GM18508 (cell line): ENCODE data around the gene N4BP3.
A peak's percentile ranks its signal among the peaks of the same experiment; 100 is the strongest.

Experiments
- ATAC-seq: cut with Tn5 transposase; IDR thresholded peaks from one replicate; pipeline ENCODE4 v1.9.1; 2021; ENCODE audit warnings: moderate number of reproducible peaks; ENCODE audit not compliant: insufficient read depth, unreplicated experiment

N4BP3 gene

DNA sequence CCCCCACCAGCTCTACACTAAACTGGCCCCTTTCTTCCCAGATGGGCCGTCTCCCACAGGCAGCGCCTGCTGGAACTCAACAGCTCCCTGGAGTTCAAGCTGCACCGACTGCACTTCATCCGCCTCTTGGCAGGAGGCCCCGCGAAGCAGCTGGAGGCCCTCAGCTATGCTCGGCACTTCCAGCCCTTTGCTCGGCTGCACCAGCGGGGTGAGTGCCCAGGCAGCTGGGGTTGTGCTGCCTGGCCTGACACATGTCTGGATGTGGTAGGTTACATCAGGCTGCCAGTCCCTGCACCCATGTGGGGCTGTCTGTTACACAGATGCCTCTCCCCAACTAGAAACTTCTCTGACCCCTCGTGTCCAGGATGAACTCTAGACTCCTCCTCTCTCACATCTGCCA is 30.6 kb downstream of the N4BP3 start:
- ATAC-seq, result no peak

DNA sequence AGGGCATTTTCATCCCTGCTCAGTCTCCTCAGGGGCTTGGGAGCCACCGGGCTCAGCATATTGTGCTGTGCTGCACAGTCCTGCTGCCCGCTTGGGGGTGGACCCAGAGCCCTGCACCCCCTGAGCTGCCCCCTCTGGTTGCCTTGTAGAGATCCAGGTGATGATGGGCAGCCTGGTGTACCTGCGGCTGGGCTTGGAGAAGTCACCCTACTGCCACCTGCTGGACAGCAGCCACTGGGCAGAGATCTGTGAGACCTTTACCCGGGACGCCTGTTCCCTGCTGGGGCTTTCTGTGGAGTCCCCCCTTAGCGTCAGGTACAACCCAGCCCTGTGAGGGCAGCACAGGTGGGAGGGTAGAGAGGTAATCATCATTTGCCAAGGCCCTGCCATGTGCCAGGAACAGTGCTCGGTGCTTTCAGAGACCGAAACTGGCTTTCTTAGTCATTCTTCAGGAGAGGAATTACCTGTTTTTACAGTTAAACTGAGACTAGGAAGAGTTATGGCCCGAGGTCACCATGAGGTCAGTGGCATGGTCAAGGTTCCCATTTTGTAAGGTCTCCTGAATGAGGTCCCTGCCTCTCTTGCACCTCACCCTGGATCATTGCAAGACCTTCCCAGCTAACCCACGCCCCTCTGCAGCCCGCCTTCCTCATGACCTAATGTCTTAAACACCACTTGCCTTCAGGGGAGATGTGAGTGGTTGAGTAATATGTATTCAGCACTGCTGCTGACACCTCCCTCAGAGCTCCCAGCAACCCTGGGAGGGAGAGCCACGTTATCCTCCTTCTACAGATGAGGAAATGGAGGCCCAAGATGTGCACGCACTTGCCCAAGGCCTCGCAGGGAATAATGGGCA is 32.9 kb downstream of the N4BP3 start:
- ATAC-seq, result no peak

DNA sequence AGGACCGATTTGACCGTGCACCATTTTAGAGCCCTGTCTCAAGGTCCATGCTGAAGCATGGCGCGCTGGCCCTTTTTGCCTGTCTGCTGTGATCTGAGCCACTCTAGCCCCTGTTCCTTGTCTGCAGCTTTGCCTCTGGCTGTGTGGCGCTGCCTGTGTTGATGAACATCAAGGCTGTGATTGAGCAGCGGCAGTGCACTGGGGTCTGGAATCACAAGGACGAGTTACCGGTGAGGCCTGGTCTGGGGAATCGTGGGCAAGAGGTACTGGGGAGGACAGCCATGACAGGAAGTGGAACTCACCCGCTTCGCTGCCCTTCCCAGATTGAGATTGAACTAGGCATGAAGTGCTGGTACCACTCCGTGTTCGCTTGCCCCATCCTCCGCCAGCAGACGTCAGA is 34.1 kb downstream of the N4BP3 start:
- no peak for ATAC-seq

DNA sequence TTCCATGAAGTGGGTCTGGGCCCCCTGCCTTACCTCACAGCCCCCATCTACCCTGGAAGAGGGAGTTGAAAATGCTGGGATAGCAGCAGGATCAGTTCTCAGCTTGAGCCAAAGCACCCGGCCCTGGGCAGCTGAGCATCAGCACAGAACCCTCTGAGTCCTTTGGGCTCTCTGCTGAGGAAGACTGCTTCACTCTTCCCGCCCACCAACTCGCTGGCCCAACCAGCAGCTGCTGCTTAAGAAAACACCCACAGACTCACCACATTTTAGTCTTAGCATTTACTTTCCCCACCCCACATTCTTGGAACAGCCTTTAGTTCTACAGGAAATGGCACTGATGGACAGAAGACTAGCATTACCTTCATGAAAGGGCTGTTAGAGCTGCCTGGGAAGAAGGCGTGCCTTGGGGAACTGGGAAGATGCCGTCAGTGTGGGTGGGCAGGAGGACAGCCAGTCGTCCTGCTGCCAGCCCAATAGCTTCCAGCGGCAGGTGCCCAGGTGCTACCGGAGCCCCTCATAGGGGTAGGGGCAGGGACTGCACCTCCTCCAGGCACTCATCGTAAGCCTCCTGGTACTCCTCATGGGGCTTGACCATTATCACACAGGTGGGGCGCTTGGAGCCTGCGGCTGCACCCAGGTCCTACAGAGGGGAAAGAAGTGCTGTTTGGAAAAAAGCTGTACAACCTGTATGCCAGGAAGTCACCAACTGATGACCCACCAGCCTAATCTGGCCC is 36.0 kb downstream of the N4BP3 start:
- ATAC-seq, result no peak

DNA sequence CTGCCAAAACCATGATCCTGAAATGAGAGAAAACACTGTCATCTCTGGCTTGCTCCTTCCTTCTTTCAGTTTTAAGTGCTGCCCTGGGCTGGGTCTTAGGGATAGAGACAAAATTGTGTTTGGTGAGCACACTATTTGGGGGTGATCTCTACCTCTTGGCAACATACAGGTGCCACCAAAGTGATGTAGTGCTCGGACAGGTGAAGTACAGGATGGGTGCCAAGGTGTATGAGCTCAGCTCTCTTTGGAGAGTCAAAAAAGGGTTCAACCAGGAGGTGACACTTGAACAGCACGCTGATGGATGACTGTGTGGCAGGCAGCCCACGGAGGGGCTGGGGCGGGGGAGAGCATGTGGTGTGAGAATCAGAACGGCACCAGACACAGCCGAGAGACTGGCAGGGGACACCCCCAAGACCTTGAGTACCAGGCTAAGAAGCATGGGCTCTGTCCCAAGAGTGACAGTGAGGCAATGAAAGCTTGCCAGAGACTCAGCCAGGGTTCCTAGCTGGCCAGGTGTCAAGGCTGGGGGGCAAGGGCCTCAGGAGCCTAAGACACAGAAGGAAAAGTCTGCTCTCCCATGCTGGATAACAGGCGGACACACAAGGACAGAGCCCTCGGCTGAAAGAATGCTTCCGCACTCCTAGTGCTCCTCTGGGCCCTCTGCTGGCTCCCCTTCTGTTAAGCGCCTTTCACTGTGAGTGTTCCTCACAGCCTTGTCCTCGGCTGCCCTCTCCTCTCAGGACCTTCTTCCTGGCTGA is 37.8 kb downstream of the N4BP3 start:
- no peak for ATAC-seq

DNA sequence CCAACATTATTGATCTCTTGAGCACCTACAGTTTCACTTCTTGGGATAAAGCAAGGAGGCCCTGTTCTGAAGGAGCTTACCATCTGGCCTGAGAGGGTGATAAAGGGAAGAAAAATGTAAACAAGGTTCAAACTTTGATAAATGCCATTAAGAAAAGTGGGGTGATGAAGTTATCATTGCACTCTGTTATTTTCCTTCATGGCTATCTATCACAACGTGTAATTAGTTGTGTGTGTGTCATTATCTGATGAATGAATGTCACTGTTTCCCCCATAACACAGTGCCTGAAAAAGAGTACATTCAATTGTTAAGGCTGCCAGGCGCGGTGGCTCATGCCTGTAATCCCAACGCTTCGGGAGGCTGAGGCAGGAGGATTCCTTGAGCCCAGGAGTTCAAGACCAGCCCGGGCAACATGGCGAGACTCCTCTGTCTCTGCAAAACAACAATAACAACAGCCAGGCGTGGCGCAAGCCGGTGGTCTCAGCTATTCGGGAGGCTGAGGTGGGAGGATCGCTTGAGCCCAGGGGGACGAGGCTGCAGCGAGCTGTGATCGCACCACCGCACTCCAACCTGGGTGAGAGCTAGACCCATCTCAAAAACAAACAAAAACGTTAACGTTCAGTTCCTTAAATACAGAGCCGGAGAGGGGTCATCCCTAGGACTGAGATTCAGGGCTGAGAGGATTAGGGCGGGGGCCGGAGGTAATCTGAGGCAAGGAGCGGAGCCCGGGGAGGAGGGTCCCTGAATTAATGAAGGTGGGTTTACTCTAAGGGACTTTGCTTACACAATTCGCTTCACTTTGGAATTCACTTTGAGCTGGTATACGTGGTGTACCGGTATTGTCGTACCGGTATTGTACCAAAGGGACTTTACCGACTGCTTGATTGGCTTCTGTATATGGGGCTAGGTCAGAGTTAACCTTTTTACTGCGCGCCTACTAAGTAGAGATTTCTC is 39.4 kb downstream of the N4BP3 start:
- no peak for ATAC-seq

DNA sequence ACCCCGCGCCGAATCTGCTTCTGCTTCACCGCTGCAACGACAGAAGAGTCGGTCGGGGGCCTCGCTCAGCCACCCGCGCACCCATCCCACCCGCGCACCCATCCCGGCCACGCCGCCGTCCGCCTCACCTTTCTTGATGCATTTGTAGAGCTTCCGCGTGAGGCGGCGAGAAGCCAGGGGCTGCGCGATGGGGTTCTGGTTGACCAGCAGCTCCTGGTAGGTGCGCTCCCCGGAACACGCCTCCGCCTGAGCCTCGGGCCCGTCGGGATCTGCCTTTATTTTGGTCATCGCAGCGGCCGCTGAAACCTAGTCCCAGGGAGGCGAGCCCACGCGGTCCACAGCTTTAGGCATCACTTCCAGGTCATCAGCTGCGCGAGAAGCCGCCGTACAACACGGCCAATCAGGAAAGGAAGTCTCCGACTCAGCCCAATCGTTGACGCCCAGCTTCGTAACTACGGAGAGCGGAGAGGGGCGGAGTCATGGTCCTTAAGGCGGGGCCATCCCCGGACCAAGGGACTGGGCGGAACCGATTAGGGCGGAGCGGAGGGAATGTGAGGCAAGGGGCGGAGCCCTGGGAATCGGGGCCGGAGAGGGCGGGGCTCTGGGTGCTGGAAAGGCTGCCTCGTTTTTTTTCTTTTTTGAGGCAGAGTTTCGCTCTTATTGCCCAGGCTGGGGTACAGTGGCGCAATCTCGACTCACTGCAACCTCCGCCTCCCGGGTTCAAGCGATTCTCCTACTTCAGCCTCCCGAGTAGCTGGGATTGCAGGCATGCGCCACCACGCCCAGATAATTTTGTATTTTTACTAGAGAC is 40.4 kb downstream of the N4BP3 start, which contains the start of gene NHP2:
NHP2 (minus strand) TSS at position 356 of the 811 bp plus-strand sequence; CDS start at position 288, 68 bp downstream.
- ATAC-seq, result peak; percentile 97

DNA sequence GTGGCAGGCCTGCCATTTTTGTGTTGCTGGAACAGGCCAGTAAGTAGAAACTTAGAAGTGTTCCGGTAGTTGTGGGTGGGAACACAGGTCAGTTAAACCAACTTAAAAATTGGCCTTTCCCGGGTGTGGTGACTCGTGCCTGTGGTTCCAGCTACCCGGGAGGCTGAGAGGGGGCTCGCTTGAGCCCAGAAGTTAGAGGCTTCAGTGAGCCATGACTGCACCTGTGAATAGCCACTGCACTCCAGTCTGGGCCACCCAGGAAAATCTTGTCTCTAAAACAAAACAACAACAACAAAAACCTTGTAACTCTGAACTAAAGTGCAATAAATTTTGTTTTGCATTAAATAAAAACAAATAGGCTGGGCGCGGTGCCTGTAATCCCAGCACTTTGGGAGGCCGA is 41.7 kb downstream of the N4BP3 start:
- no peak for ATAC-seq

DNA sequence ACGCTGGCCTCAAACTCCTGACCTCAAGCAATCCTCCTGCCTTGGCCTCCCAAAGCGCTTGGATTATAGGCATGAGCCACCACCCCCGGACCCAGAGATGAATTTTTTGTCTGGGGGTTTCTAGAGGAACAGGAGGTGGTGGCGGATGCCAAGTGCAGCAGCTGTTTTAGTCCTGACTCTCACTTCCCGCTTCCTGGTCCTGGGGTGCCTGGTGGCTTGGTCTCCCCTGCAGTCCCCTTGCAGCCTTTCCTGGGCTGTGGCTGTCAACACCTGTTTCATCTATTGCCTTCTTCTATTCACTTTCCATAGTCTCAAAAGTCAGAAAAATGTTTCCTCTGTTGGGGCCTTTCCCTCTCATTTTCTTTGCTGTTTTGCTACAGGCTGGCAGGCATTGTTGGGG is 46.8 kb downstream of the N4BP3 start:
- no peak for ATAC-seq

DNA sequence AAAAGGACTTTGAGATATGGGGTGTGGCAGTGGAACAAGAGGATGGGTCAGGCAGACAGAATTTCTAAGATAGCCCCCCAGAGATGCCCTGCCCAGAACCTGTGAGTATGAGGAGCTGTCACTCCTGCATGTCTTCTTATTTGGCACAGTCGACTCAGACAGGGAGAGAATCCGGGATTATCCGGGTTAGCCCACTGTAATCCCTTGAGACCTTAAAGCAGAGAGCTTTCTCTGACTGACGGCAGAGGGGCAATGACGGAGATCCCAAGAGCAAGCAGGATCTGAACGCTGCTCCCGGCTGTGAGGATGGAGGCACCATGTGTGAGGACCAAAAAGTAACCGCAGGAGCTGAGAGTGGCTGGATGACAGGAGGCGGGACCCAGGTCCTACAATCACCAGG is 49.1 kb downstream of the N4BP3 start:
- no peak for ATAC-seq

DNA sequence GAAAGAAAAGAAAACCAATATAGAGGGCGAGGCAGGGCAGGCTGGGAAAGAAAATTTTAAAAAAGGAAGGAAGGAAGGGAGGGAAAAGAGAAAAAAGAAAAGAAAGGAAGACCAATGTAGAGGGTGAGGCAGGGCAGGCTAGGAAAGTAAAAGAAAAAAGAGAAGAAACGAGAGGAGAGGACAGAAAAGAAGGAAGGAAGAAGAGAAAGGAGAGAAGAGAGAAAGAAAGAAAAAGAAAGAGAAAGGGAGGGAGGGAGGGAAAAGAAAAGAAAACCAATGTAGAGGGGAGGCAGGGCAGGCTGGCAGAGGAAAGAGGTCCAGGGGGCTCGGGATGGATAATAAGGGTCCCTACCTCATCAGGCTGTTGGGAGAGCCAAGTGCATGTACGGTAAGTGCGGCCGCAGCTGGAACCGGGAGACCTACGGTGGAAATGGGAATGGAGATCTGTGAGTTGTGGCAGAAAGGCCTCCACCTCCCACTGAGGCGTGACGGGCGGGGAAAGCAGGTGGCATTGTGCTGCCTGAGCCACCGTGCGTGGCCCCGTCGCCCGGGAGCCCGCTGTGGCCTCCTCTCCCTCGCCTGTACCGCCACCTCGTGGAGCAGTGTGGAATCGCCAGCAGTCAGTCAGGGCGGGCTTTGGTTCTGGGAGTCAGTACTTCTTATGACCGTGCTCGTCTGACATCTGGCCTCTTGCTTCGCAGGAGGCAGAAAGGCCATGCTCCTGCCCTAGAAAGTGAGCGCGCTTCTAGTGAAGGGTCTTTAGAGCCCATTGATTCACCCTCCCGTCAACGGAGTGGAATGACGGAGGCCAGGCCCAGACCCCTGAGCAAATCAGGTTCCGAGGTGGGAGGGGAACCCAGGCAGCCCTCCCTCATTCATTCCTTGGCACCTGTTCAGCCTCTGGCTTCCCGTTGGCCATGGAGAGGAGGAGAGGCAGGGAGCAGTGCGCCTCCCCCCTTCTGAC is 50.7 kb downstream of the N4BP3 start:
- ATAC-seq, result peak; percentile 55

DNA sequence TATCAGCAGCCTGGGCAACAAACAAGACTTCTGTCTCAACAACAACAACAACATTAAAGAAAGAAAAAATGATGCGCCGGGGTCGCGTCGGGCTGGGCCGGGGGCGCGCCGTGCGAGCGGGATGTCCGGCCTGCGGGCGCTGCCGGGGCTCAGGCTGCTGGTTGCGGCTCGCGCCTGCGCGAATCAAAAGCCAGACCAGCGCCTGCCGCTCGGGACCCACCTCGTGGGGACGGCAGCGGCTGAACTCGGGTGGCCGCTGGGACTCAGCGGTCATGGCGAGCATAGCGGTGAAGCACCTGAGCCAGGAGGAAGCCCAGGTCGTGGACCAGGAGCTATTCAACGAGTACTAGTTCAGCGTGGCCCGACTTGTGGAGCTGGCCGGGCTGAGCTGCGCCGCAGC is 52.2 kb downstream of the N4BP3 start:
- ATAC-seq, result no peak

DNA sequence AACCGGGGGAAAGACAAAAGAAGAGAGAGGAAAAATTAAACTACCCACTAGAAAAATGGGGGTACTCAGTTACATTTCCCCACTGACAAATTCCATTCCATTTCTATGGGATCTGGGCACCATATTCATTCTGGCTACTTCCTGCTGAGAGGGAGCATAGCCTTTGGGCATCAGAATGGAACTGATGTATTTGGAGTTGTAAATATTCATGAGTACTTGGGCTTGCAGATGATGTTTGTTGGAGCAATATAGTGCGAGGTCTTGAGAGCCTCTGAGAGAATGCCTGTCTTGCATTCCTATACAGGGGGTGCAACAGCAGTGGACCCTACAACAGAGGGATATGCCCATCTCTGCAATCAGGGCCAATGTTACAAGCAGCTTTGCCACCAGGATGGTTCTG is 57.1 kb downstream of the N4BP3 start:
- no peak for ATAC-seq

DNA sequence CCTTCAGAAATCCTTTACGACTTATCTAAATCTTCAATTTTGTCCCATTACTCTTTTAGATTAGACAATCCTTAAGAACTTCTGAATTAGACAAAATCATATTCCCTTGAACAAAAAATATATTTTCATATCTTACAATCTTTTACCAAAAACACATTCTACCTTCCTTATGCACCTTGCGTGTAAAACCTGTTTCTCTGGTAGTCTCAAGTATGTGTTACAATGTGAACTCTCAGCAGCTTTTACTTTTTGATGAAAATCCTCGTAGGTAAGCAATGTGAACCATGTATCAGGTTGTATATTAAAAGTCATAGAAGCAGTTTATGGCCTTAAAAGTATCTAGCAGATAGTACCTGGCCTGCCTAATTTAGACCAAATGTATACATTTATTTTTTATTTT is 61.1 kb downstream of the N4BP3 start:
- ATAC-seq, result no peak
